ENCODE measurements around the gene CTIF.
"Not testable (repeated sequence)": the region's sequence is repeated elsewhere in the genome, so short reads cannot be mapped to it uniquely, and the experiment has no call there.

CTIF gene

DNA sequence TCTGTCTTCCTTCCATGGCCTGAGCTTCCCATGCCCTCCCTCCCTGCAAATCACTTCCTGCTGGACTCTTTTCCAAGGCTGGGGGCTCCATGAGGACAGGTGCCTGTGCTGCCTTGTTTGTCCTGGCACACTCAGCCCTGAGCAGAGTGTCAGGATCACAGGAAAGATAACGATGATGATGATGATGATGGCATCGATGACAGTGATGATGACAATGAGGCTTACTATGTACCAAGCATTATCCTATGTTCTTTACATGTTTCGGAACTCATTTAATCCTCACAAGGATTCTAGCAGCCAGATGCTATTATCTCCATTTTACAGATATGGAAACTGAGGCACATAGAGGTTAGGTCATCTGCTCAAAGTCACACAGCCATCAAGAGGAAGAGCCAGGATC is 170.0 kb downstream of the CTIF start:
- DNase-seq (ENCODE audit: low read depth), result no peak

DNA sequence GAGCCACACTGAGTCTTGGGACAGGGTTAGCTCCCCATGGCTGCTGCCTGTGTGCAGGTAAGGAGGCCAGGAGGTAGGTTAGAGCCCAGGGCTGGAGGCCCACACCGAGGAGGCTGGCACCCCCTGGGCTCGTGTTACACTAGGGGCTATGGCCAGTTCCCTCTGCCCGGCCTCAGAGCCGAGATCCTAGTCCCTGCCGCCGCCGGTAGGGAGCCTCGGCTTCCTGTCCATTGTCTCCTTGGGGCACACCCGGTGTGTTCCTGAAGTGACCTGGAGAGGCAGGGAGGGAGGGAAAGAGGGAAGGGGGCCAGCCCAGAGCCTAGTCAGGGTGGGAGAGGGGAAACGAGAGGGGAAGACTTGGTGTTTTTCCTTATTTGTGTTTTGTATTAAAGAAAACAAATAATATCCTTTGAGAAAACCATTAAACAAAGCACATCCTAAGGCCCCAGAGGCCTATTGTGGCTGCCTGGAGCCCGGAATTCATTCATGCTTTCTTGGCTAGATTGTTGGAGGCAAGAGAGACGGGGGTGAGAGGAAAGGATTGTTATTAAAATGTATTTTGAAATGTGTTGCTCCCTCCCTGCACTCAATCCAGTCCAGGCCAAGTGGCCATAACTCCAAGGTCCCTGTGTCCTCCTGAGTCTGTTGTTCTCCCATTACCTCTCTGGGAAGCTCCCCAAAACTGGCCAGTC is 170.7 kb downstream of the CTIF start:
- DNase-seq (ENCODE audit: low read depth), result no peak

DNA sequence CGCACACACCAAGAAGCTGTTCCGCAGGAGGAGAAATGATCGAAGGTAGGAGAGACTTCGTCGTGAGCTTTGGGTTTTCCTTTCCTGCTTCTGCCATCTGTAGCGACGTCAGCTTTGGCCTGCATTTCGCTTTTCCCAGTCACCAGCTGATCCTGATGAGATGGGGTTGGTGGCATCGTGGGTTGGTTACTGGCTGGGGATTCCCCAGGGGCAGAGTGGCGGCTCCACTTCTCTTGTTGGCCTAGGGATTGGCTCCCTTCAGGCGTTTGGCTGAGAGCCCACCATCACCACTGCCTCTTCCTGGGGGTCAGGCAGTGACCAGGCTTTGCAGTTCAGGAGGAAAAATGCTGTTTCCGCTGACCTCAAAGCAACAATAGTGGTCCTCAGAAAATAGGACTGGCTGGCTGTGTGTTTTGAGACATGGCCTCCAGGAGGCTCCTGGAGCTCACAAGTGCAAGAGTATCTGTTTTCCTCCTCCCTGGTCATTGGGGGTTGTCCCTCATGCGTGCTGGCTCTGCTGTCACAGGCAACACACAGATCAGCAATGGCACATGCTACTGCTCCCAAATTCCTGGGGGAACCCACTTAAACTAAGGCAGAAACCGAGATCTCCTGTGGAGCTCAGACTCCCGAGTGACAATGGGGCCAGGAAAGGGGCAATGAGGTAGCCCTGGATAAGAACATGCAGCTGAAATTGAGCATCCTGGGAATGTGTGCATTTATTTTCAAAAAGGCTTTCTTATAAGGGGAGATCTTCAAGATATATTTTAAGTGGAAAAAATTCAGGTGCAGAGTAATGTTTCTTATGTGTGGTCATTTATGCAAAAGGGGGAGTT is 173.0 kb downstream of the CTIF start:
- DNase-seq (ENCODE audit: low read depth), result no peak

DNA sequence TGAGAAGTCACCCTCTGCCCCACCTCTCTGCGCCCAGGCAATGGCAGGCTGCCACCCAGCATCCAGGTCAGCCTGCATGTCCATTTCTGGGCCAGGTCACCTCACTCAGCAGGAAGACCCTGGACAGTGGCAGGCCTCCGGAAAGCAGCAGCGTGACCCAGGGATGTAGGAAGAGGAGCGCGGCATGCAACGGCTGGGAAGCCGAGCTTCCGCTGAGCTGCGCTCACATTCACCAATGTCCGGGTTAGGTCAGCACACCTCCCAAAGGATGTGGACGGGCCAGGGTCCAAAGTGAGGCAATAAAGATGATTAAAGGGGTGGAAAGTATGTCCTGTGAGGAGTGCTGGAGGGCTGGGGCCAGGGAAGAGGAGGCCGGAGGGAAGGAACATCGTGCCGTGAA is 174.5 kb downstream of the CTIF start:
- no peak for DNase-seq (ENCODE audit: low read depth)

DNA sequence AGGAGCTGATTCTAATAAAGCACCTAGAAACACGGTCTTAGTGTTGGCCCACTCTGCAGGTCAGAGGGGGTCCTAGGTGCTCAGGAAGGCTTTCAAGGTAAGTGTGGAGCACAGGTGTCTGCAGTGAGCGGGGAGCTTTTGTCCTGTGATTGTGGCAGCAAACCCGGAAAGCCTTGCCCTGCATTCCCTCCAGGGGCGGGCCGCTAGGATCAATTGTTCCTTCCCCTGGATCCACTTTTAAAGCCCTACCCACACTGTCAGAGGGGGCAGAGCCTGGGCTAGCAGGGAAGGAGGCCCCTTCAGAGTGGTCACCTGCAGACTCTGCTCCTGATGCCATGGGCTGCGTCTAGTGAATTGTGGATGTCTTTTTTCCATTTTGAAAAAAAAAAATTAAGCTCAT is 176.0 kb downstream of the CTIF start:
- DNase-seq (ENCODE audit: low read depth), result no peak

DNA sequence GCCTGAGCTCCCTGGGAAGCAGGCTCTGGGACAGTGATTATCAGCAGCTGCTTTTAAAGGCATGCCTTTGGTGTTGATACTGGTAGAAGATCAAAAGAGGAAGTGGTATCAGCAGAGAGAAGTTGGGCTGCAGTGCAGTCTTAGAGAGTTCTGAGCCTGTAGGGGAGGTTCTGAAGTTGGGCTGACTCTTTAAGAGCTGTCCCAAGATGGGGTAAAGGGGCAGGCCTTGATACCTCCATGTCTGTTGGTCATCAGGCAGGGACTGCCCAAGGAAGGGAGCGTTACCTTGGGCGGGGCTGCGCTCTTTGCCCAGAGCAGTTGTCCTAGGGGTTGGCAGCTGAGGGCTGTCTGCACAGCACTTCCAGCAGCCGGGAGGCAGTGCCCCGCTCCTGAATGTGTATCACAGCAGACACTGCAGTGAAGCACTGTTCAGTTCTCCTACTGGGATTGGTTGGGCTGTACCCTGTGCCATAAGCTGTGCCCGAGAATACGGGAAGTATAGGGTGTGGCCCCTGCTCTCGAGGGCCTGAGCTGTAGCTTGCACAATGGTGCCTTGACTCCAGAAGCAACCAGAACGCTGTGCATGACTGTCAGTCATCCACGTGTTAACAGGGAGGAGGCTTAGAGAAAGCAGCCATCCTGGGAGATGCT is 177.0 kb downstream of the CTIF start:
- no peak for DNase-seq (ENCODE audit: low read depth)

DNA sequence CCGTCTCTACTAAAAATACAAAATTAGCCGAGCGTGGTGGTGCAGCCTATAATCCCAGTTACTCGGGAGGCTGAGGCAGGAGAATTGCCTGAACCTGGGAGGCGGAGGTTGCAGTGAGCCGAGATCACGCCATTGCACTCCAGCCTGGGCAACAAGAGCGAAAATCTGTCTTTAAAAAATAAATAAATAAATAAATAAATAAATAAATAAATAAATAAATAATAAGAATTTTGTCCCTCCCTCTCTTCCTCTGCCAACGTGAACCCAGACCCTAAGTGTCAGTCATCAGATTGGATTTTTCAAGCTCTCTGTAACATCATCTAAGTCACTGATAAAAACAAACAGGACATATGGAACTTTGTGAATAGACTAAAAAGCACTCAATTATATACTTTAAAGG is 178.4 kb downstream of the CTIF start:
- DNase-seq (ENCODE audit: low read depth), result not testable (repeated sequence)

DNA sequence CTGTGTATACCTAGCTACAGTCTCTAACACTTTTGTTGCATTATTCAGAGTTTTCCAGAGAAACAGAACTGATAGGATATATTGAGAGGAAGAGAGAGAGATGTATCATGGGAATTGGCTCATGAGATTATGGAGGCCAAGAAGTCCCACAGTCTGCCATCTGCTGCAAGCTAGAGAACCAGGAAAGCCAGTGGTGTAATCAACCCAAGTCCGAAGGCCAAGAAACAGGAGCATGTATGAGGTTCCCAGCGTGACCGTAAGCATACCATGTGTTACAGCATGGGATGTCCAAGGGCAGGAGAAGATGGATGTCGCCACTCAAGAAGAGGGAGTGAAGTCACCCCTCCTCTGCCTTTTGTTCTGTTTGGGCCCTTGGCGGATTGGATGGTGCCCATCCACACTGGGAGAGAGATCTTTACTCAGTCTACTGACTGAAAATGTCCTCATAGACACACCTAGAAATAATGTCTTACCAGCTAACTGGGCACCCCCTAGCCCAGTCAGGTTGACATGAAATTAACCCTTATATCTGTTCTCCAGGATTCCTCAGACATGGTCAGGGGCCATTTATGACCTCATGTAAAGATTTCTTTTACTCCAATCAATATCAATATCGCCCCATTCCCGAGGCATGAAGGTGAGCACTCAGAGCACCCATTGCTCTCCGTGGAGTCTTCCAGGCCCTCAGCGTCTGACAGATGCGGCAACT is 179.6 kb downstream of the CTIF start:
- DNase-seq (ENCODE audit: low read depth), result no peak

DNA sequence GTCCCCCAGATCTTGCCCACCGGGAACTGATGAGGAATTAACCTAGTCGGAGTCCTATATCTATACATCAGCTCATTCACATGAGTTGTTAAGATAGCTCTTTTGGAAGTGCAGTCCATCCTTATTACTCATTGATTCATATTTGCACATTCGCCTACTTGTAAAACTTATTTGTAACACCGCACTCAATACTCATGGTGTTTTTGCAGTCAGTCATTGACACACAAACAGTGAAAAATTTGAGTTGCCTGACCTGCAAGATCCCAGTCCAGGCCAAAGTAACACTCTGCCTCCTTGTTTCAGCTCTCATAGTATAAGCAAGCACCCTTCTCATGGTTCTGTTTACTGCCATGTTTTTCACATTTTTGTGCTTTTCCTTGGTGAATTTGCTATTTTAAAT is 180.6 kb downstream of the CTIF start:
- no peak for DNase-seq (ENCODE audit: low read depth)

DNA sequence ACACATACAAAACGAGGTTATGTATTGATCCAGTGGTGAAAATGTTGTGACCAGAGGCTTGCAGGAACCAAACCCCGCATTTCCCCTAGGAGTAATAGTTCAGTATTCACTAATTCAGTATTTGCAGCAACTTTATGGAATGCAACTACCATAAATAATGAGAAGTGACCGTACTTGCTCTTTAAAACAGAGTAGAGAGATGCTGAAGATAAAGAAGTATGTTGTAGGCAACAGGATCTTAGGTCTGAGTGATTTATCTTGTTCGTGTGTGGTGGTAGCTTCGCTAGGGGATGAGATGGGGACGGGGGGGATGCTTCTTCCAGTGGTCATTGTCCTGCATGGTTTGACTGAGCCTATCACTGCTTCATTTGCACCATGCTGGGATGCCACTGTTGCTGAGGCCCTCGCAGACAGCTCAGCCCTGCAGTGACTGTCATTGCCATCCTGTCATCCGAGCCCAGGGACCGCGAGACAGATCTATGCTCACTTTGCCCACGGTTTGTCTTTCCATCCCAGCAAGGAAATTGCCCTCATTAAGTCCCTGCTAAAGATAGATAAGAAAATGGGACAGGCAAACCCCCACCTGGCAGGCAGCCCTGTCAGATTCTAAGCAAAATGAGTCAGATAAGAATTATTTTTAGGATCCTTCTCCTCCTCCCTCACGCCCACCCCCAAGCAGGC is 181.3 kb downstream of the CTIF start:
- no peak for DNase-seq (ENCODE audit: low read depth)

DNA sequence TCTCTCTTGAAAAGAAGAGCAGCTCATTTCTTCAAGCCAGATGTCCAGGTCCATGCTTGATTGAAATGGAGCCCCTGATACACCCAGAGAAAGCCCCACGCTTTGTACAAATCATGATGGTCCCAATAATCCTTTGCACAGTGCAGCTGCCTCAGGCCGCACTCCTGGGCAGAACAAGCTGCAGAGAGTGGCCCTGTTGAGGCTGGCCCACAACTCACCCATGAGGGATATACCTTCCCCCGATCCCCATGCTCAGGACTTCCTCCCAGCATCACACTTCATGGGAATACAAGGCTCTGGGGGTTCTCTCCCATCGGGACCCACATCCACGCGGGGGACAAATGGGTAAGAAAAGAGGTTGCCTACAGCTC is 181.8 kb downstream of the CTIF start:
- DNase-seq (ENCODE audit: low read depth), result no peak

DNA sequence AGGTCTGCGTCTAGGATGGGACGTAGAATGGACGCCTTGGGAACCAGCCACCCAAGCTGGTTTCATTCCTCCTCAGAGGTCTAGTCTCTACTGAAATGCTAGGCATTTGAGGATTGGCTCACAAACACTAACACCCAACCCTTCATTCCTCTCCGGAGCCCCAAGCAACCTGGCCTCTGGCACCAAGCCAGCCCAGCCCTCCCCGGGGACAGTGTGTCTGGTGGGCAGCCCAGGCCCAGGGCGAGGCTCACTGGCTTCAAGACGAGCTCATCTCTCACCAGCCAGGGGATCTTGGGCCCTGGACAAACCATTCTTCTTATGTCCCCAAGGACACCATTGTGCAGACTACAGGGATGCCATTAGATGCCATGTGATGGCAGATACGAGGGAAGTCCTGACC is 182.5 kb downstream of the CTIF start:
- no peak for DNase-seq (ENCODE audit: low read depth)

DNA sequence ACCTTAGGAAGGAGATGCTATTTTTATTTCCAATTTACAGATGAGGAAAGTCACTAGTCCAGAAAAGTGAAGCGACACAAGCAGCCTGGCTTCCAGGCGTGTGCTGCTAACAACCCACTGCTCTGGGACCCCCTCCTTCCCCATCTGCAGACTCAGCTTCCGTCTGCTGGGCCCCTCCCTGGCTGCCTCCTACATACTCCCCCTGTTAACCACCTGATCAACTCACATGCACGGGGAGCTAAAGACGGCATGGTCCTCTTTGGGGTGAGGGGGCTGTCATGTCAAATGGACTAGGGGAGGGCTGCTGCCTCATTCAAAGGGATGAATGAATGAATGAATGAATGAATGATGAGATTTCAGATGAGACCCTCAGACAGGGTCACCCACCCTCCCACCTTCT is 184.2 kb downstream of the CTIF start:
- DNase-seq (ENCODE audit: low read depth), result no peak

DNA sequence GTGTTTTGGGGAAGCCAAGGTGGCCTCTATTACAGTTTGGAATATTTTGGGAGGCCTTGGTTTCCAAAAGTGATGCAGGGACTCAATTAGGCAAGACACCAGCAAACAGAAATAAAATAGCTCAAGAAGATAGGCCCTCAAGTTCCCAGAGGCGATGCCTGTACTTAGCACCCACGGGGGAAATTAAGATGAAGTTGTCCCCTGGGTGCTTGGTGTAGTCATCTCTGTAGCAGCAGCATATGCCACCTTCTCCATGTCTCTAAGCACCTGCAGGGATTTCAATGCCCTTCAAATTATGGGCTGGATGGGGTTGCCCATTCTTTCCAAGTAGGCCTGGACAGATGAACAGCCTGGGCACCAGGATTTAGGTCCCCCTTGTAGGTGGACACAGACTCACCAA is 185.0 kb downstream of the CTIF start:
- no peak for DNase-seq (ENCODE audit: low read depth)

DNA sequence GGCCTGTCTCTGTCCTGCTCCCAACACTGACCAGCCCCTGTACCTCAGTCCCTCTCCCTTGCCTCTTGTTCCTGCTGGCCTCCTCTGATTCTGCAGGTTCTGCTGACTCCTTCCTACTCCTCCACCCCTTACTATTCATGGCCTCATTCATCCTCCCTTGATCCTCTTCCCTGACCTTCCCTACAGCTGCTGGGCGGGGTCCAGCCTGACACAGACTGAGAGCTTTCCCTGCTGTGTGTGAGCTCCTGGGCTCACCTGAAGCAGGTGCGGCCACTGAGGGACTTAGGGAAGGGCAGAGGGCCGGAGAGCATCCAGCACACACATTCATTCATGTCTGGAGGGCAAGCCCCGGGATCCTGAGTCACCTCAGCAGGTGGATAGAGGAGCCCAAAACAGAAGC is 185.6 kb downstream of the CTIF start:
- no peak for DNase-seq (ENCODE audit: low read depth)

DNA sequence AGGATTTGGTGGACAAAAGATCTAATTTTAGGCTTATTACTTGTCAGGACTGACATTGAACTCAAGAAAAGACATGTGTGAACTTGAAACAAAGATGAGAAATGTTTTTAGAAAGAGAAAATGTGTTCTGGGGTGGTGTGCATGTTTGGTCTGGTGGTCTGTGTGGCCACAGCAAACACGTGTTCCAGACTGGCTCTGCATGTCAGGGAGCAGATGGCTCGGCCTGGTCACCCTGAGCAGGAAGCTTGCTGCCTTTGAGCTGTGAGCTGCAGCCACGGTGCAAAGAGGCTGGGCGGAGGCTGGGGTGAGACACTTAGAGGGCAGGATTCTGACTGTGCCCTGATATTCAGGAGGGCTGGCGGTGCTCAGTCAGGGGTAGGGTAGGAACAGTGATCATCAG is 186.1 kb downstream of the CTIF start:
- DNase-seq (ENCODE audit: low read depth), result no peak

DNA sequence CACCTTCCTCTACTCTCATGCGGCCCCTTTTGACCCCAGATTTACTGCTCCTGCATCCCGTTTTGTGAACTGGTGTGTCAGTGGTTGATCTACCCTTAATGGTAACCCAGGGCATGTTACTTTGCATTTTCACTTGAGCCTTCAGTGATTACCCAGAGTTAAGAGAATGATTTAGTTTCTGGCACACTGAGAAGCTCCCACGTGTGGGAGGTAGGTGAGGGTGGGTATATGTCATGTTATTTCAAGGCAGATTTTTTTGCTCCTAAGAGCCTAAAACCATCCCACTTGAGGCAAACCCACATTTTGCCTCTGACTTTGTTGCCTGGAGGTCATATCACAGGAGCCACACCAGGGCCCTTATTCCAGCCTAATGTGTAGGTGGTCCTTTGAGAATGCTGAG is 186.7 kb downstream of the CTIF start:
- DNase-seq (ENCODE audit: low read depth), result no peak

DNA sequence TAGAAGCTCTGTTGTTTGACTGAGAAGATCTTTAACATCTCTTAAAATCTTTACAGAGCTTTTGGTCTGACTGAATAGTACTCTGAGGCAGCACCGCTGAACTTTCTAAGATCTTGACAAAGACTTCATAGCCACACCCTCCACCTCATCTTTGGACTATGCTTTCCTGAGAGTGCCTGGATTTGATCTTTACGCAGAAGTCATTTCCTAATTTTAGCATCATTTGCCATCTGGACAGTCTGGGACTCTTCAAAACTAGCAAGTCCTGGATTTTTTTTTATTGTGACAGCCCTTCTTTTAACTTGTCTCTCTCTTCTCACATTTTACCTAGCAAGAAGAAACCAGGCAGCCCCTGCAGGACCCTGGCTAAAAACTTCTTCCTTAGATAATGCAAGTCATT is 188.8 kb downstream of the CTIF start:
- DNase-seq (ENCODE audit: low read depth), result no peak

DNA sequence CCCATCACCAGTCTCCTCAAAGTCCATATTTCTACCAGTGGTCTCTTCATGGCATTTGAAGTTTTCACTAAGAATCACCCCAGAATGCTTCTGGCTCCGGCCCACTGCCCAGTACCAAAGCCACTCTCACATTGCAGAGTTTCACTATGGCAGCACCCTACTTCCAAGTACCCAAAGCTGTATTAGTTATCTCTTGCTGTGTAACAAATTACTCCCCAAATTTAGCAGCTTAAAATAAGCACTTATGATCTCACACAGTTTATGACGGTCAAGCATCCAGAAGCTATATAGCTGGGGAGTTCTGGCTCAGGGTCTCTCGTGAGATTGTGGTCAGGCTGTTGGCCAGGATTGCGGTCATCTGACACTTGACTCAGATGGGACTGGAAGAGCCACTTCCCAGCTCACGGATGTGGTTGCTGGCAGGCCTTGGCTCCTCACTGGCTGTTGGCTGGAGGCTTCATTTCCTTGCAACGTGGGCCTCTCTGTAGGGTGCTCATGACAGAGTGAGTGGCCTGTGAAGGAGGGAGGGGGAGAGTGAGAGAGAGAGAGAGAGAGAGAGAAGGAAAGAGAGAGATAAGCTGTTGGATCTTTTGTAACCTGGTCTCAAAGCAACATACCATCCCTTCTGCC is 189.5 kb downstream of the CTIF start:
- DNase-seq (ENCODE audit: low read depth), result no peak

DNA sequence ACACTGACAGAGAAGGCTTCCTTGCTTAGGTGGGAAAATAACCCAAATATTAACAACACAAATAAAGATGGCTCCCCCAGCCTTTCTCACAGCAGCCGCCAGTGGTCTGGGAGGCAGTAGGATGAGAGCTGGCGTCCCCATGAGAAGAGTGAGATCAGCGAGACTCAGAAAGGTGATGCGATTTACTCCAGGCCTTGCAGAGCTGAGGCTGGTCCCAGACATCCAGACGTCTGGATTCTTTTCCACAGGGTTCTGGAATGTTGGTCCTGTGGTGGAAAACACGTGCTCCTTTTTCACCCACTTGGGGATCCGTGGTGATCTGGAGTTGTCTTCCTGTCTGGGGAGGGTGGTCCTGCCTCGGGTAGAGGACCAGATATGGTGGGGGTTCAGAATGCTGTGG is 190.6 kb downstream of the CTIF start:
- DNase-seq (ENCODE audit: low read depth), result no peak

DNA sequence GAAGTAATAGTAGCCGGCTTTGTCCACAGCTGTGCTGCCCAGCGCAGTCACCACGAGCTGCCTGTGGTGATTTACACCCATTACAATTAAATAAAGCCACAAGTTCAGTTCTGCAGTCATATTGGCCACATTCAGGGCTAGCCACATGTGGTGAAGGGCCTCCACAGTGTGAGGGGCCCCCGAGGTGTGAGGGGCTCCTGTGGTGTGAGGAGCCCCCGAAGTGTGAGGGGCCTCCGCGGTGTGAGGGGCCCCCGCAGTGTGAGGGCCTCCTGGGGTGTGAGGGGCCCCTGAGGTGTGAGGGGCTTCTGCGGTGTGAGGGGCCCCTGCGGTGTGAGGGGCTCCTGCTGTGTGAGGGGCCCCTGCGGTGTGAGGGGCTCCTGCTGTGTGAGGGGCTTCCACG is 191.2 kb downstream of the CTIF start:
- DNase-seq (ENCODE audit: low read depth), result no peak

Measured in stimulated activated CD8-positive, alpha-beta memory T cell treated with anti-CD3 and anti-CD28 coated beads, Interleukin-12 subunit alpha, Interleukin-12 subunit beta, amount 100 ng/mL, for 4 hours (primary cell).